ENCODE data around the gene TRIM74. TPM values are rescaled to one million over a fixed set of nuclear protein-coding genes. Genes with fewer than 3 reads are reported as not detected.

TRIM74 gene
- total and polyA plus RNA-seq, 9 of the 15 experiments (the other 6 are each of a cell fraction or from before 2014, with no cell fraction given): not detected

DNA sequence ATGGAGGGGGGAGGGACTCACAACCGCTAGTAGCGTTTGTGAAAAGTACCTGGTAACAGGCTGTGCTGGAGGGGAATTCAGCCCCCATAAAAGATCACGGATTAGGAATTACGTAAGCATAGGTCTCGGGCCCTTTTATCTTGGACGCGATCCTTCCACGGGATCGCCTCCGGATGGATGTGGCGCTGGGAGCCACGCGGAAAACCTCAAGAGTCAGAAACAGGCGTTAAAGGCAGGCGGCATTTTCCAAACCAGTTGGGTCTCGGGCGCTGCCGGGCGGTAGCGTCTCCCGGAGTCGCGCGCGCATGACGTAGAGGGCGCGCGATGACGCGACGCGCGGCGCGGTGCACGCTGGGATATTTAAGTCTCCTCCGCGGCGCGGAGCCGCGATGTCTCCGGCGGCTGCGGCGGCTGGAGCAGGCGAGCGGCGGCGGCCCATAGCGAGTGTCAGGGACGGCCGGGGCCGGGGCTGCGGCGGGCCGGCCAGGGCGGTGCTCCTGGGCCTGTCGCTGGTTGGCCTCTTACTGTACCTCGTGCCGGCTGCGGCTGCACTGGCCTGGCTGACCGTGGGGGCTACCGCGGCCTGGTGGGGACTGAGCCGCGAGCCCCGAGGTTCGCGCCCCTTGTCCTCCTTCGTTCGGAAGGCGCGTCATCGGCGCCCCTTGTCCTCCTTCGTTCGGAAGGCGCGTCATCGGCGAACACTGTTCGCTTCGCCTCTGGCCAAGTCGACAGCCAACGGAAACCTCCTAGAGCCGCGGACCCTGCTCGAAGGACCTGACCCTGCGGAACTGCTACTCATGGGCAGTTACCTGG, 44.3 kb downstream of the TRIM74 start, which contains the start of gene POM121 (continued):
- TF ChIP-seq ATF1 (CRISPR knock-in tag; IDR thresholded peaks at IDR 0.05): peak; percentile 97
- TF ChIP-seq ATF1 (tag; IDR thresholded peaks at IDR 0.05): peak; percentile 100
- TF ChIP-seq, protein P1, sequence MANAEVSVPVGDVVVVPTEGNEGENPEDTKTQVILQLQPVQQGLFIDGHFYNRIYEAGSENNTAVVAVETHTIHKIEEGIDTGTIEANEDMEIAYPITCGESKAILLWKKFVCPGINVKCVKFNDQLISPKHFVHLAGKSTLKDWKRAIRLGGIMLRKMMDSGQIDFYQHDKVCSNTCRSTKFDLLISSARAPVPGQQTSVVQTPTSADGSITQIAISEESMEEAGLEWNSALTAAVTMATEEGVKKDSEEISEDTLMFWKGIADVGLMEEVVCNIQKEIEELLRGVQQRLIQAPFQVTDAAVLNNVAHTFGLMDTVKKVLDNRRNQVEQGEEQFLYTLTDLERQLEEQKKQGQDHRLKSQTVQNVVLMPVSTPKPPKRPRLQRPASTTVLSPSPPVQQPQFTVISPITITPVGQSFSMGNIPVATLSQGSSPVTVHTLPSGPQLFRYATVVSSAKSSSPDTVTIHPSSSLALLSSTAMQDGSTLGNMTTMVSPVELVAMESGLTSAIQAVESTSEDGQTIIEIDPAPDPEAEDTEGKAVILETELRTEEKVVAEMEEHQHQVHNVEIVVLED (CRISPR knock-in tag; IDR thresholded peaks at IDR 0.05): peak; percentile 91

DNA sequence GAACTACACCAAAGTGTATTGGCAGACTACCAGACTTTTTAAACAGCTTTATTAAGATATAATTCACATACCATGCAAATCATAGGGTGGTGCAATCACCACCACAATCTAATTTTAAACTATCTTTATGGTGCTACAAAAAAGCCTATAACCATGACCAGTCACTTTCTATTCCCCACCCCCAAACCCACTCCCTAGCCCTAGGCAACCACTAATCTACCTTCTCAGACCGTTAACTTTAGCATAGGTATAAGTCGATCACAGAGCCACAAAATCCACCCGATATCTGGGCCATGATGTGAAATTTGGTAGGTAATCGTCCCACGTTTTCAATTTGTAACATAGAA, 44.9 kb downstream of the TRIM74 start:
- peak overlapping the region; percentile 56 for H3K4me3 ChIP-seq
- H3K4me2 ChIP-seq (ENCODE audit: insufficient read depth, low read length): peak overlapping the region; percentile 90
- H3K9ac ChIP-seq (ENCODE audit: insufficient read depth in 1 of 2, low read depth in 2 of 2, low read length in 2 of 2): peak overlapping the region; percentile 91 to 98
- H3K9me1 ChIP-seq (ENCODE audit: control insufficient read depth, insufficient read depth, low read length): no peaks in the 10 kb centered on the region
- peaks cover 6 to 15% of the 10 kb centered on the region in 2 experiments; a peak in 4 of 5 replicates for H3K4me1 ChIP-seq (replicated peaks in 1 of 2; ENCODE audit: control insufficient read depth in 2 of 2, insufficient read depth in 2 of 2, low read length in 2 of 2)
- POLR2A ChIA-PET: no interaction called here
- intact Hi-C loops (cut with micrococcal nuclease): no loop called here
- ATAC-seq (peak; percentile 52), FAIRE-seq (no peak), DNase-seq (ENCODE audit: extremely low read depth in 1 of 4, low spot score in 3 of 4) (no peak)
- CTCF ChIA-PET (ENCODE audit: low intra/inter-chr PET ratio): no interaction called here
- H3K36me3 ChIP-seq (ENCODE audit: control insufficient read depth, insufficient read depth, low read length): peaks cover 64% of the 10 kb centered on the region
- 0 out of 2 replicates have a peak, but pooled peaks cover 7% of the 10 kb centered on the region for H4K20me1 ChIP-seq (replicated peaks; ENCODE audit: control insufficient read depth, insufficient read depth, low read length)
- peak overlapping the region; percentile 95 for H3K27ac ChIP-seq (ENCODE audit: extremely low read depth, low read depth, low read length)
- WGBS (ENCODE audit: insufficient coverage, low coverage, missing lambda C conversion rate): under 1% methylated on average over 5 of the region's 5 CpGs
- TSS peak; percentile 96 for BruUV-seq (replicated peaks)
- no peaks in the 10 kb centered on the region for H3K27me3 ChIP-seq (ENCODE audit: control insufficient read depth in 2 of 2, insufficient read depth in 2 of 2, low read length in 2 of 2)
- H2AFZ ChIP-seq (ENCODE audit: low read depth, low read length): peak overlapping the region; percentile 84
- H3K9me3 ChIP-seq (replicated peaks; ENCODE audit: control insufficient read depth, insufficient read depth, low read depth, low read length): no peaks in the 10 kb centered on the region
- peaks cover 76% of the 10 kb centered on the region for H3K79me2 ChIP-seq (ENCODE audit: control insufficient read depth, insufficient read depth, low read length)
- in situ Hi-C loops (cut with MboI): no loop called here
- no peak for TF ChIP-seq FOS (IDR thresholded peaks at IDR 0.05; ENCODE audit: extremely low read depth, insufficient read length)
- no peak for TF ChIP-seq ZBTB7A (IDR thresholded peaks at IDR 0.05; ENCODE audit: borderline replicate concordance, control insufficient read depth, low read depth, low read length)
- TF ChIP-seq, protein P2, sequence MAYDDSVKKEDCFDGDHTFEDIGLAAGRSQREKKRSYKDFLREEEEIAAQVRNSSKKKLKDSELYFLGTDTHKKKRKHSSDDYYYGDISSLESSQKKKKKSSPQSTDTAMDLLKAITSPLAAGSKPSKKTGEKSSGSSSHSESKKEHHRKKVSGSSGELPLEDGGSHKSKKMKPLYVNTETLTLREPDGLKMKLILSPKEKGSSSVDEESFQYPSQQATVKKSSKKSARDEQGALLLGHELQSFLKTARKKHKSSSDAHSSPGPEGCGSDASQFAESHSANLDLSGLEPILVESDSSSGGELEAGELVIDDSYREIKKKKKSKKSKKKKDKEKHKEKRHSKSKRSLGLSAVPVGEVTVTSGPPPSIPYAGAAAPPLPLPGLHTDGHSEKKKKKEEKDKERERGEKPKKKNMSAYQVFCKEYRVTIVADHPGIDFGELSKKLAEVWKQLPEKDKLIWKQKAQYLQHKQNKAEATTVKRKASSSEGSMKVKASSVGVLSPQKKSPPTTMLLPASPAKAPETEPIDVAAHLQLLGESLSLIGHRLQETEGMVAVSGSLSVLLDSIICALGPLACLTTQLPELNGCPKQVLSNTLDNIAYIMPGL (CRISPR knock-in tag; IDR thresholded peaks at IDR 0.05): no peak
- TF ChIP-seq, protein P3, sequence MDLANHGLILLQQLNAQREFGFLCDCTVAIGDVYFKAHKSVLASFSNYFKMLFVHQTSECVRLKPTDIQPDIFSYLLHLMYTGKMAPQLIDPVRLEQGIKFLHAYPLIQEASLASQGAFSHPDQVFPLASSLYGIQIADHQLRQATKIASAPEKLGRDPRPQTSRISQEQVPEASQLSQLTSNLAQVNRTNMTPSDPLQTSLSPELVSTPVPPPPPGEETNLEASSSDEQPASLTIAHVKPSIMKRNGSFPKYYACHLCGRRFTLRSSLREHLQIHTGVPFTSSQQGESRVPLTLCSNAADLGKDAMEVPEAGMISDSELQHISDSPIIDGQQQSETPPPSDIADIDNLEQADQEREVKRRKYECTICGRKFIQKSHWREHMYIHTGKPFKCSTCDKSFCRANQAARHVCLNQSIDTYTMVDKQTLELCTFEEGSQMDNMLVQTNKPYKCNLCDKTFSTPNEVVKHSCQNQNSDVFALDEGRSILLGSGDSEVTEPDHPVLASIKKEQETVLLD (IDR thresholded peaks at IDR 0.05): peak; percentile 15; the same call in 1 of the 2 replicates
- no peak for TF ChIP-seq ZNF561 (CRISPR knock-in tag; conservative IDR thresholded peaks at IDR 0.05)
- TF ChIP-seq, protein P4, sequence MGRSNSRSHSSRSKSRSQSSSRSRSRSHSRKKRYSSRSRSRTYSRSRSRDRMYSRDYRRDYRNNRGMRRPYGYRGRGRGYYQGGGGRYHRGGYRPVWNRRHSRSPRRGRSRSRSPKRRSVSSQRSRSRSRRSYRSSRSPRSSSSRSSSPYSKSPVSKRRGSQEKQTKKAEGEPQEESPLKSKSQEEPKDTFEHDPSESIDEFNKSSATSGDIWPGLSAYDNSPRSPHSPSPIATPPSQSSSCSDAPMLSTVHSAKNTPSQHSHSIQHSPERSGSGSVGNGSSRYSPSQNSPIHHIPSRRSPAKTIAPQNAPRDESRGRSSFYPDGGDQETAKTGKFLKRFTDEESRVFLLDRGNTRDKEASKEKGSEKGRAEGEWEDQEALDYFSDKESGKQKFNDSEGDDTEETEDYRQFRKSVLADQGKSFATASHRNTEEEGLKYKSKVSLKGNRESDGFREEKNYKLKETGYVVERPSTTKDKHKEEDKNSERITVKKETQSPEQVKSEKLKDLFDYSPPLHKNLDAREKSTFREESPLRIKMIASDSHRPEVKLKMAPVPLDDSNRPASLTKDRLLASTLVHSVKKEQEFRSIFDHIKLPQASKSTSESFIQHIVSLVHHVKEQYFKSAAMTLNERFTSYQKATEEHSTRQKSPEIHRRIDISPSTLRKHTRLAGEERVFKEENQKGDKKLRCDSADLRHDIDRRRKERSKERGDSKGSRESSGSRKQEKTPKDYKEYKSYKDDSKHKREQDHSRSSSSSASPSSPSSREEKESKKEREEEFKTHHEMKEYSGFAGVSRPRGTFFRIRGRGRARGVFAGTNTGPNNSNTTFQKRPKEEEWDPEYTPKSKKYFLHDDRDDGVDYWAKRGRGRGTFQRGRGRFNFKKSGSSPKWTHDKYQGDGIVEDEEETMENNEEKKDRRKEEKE (IDR thresholded peaks at IDR 0.05; ENCODE audit: borderline replicate concordance in 1 of 2, control insufficient read depth in 1 of 2, low read depth in 2 of 2, low read length in 1 of 2): no peak
- TF ChIP-seq, protein P5, sequence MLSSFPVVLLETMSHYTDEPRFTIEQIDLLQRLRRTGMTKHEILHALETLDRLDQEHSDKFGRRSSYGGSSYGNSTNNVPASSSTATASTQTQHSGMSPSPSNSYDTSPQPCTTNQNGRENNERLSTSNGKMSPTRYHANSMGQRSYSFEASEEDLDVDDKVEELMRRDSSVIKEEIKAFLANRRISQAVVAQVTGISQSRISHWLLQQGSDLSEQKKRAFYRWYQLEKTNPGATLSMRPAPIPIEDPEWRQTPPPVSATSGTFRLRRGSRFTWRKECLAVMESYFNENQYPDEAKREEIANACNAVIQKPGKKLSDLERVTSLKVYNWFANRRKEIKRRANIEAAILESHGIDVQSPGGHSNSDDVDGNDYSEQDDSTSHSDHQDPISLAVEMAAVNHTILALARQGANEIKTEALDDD (IDR thresholded peaks at IDR 0.05): peak; percentile 90

Data from K562 (cell line).